ENCODE data around the gene DACT2.
"Not testable (repeated sequence)": the region's sequence is repeated elsewhere in the genome, so short reads cannot be mapped to it uniquely, and the experiment has no call there.

The DACT2 gene

GRCh38 chr6:168300975-168301647, 18.5 kb downstream of the DACT2 start:
- no peak for DNase-seq

GRCh38 chr6:168299541-168300511, 19.8 kb downstream of the DACT2 start:
- DNase-seq, result no peak

GRCh38 chr6:168297643-168298042, 21.9 kb downstream of the DACT2 start:
- DNase-seq, result no peak

GRCh38 chr6:168294901-168295300, 24.7 kb downstream of the DACT2 start:
- no peak for DNase-seq

- DNase-seq, result no peak
Observed at GRCh38 chr6:168293636-168294530, 25.7 kb downstream of the DACT2 start.

GRCh38 chr6:168292826-168293225, 26.8 kb downstream of the DACT2 start:
- DNase-seq, result no peak

GRCh38 chr6:168291450-168291849, 28.1 kb downstream of the DACT2 start:
- no peak for DNase-seq

- no peak for DNase-seq
Observed at GRCh38 chr6:168290095-168290494, 29.5 kb downstream of the DACT2 start.

GRCh38 chr6:168289571-168289962, 30.0 kb downstream of the DACT2 start:
- DNase-seq, result no peak

- no peak for DNase-seq
Observed at GRCh38 chr6:168288781-168289570, 30.6 kb downstream of the DACT2 start.

- not testable (repeated sequence) for DNase-seq
Observed at GRCh38 chr6:168287460-168287859, 32.1 kb downstream of the DACT2 start.

GRCh38 chr6:168286771-168287446, 32.7 kb downstream of the DACT2 start:
- not testable (repeated sequence) for DNase-seq

GRCh38 chr6:168286116-168286515, 33.5 kb downstream of the DACT2 start:
- no peak for DNase-seq

- no peak for DNase-seq
Observed at GRCh38 chr6:168285456-168285855, 34.1 kb downstream of the DACT2 start.

GRCh38 chr6:168284187-168284586, 35.4 kb downstream of the DACT2 start:
- DNase-seq, result no peak

GRCh38 chr6:168283686-168284025, 35.9 kb downstream of the DACT2 start:
- no peak for DNase-seq

- no peak for DNase-seq
Observed at GRCh38 chr6:168282985-168283685, 36.4 kb downstream of the DACT2 start.

GRCh38 chr6:168281826-168282225, 37.8 kb downstream of the DACT2 start:
- DNase-seq, result no peak

GRCh38 chr6:168281314-168281713, 38.3 kb downstream of the DACT2 start:
- DNase-seq, result not testable (repeated sequence)

- DNase-seq, result no peak
Observed at GRCh38 chr6:168280899-168281245, 38.7 kb downstream of the DACT2 start.

Data from effector CD4-positive, alpha-beta T cell (primary cell).